Activated CD8-positive, alpha-beta memory T cell treated with anti-CD3 and anti-CD28 coated beads, Interleukin-2, amount 50 U/mL, for 1 hour (primary cell): Measurements from ENCODE around the gene MMP24.
"Not testable (repeated sequence)": the region's sequence is repeated elsewhere in the genome, so short reads cannot be mapped to it uniquely, and the experiment has no call there.

Experiments
- DNase-seq: peaks from one replicate; pipeline ENCODE4 v3.0.0-alpha.2; 2020; ENCODE audit errors: extremely low read depth

MMP24 gene

DNA sequence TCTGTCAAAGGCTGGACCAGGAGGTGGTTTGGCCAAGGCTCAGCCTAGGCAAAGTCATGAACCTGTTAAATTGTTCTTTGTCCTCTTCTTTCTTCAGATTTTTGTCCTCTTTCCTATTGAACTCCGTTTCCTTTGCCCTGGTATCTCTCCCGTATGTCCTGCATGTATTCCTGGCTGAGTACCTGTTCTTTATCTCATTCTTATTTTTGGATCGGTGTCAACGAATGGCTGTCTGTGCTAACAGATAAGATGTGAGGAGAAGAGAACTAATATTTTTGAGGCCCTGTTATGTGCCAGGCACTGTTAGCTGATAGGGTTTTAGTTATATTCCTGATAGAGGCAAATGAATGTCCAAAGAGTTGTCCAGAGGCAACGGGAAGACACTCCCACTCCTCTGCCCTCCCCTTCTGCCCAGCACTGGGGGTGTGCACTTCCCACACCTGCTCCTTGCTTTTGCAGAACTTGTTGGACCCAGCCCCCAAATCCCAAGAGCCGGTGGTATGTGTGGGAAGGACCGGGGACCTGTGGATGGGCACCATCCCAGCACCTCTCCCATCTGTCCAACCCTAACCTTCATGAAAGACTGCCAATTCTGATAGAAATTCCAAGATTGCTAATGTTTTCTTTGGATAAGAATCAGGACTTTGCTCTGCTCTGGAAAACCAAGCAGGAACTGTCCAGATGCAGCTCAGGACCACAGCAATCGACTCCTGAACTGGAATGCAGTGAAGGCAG lies 30.9 kb downstream of the MMP24 start:
- no peak for DNase-seq

DNA sequence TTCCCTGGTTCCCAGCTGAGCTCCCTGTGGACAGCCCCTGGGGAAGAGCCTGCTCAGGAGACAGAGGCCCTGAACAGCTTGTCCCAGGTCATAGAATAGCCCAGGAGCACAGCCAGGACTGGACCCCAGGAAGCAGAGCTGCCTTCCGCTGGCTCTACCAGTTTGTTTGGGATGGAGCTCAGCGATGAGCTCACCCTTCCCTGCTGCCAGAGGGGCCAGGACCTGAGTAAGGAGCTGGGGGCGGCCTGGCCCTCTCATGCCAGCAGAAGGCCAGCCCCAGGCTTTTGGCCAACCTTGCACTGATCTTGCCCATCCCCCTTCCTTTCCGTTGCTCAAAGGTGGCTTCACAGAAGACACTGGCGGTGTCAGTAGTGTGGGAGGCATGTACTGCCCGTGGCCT lies 33.9 kb downstream of the MMP24 start:
- DNase-seq = no peak

DNA sequence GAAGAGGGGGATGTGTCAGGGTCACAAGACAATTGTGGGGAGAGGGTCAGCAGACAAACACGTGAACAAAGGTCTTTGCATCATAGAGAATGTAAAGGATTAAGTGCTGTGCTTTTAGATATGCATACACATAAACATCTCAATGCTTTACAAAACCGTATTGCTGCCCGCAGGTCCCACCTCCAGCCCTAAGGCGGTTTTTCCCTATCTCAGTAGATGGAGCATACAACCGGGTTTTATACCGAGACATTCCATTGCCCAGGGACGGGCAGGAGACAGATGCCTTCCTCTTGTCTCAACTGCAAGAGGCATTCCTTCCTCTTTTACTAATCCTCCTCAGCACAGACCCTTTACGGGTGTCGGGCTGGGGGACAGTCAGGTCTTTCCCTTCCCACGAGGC lies 35.8 kb downstream of the MMP24 start:
- not testable (repeated sequence) for DNase-seq

DNA sequence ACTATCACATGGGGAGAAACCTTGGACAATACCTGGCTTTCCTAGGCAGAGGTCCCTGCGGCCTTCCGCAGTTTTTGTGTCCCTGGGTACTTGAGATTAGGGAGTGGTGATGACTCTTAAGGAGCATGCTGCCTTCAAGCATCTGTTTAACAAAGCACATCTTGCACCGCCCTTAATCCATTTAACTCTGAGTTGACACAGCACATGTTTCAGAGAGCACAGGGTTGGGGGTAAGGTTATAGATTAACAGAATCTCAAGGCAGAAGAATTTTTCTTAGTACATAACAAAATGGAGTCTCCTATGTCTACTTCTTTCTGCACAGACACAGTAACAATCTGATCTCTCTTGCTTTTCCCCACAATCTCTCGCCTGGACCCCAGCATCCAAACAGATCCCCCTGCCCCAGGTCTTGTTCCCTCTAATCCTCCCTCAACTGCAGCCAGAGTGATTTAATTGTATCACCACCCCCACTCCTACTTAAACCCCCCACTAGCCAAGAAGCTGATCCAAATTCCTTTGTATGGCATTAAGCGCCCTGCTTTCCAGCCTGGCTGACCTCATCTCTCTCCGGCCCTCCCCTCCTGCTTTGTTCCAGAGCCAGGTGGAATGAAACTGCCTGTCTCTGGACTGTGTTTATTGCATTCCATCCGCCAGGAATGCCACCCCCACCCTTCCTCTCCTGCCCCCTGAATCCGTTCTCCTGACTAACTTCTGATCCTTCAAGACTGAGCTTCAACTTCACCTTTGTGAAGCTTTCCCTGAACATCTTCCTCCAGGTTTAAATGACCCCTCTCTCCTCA lies 36.4 kb downstream of the MMP24 start:
- DNase-seq = not testable (repeated sequence)

DNA sequence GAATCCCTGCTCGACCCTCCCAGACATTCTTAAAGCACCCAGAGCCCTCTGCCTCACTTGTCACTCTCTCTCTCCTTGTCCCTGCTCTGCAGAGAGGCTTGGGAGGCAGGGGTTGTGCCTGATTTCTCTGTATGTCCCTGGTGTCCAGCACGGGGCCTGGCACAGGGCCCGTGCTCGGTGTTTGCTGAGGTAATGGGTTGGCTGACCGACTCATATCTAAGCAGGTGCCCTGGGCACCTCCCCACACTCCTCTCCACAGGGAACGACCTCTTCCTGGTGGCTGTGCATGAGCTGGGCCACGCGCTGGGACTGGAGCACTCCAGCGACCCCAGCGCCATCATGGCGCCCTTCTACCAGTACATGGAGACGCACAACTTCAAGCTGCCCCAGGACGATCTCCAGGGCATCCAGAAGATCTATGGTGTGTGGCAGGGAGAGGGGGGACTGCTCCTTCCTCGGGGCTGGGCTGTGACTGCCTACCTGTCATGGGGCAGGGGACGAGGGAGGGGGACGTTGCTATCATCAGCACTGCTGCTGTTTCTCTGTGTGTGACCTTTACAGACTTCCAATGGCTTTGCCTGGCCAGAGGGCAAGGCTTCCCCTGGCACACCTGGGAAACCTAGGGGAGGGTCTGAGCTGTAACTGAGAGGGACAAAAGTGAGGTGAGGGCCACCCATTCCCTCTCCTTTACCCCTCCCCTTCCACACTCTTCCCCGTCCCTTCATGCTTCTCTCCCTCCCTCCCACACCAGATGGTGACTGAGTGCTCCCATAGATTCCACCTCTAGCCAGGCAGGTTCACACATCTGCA lies 37.2 kb downstream of the MMP24 start:
- no peak for DNase-seq

DNA sequence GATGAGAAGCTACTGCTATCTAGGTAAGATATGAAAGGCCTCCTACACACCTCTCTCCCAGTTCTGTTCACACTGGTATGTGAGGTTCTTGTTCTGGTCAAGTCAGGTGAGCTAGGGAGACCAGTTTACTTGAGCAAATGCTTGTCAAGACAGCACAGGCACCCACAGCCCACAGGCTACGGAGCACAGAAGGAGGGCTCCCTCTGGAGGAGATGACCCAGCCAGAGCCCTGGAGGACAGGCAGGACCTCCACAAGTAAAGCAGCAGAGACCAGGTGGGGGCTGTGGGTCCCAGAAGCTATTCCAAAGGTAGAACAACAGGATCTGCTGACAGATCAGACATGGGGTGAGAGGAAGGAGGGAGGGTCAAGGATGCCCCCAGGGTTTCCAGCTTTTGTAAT lies 38.3 kb downstream of the MMP24 start:
- DNase-seq = no peak

DNA sequence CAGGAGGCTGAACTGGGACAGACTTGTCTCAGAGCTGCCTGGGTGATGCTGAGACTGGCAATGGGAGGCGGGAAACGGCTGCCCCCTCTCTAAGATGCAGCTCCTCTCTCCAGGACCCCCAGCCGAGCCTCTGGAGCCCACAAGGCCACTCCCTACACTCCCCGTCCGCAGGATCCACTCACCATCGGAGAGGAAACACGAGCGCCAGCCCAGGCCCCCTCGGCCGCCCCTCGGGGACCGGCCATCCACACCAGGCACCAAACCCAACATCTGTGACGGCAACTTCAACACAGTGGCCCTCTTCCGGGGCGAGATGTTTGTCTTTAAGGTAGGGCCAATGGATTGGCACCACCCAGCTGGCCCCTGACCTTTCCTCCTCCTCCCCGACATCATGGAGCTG lies 40.6 kb downstream of the MMP24 start:
- no peak for DNase-seq

DNA sequence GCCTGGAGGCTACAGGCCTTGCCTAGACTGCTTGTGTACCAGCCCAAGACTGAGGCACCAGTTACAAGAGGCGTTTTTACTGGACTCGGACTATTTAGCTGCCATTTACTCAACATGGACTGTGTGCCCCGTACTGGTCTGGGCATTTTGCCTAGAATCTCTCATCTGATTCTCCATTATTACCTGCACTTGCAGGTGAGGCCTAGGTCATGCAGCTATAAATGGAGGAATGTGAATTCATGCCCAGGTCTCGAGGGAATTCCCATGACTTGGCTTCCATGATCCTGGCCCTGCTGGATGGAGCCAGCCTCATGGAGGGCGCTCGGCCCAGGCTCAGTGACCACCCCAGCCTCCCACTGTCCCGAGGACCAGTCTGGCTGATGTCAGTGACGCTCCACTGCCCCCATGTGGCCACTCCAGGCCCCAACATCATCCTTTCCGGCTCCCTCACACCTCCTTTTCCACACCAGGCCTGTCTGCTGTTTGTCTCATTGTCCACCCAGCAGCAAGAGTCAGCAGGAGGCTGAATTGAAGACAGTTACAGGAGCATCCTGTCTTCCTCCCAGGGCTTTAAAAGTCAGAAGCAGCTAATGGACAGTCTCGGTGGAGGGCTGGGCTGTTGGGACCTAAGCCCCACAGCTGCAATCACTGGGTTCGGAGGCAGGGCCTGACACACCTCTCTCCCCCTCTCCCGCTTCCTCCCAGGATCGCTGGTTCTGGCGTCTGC lies 42.7 kb downstream of the MMP24 start:
- no peak for DNase-seq

DNA sequence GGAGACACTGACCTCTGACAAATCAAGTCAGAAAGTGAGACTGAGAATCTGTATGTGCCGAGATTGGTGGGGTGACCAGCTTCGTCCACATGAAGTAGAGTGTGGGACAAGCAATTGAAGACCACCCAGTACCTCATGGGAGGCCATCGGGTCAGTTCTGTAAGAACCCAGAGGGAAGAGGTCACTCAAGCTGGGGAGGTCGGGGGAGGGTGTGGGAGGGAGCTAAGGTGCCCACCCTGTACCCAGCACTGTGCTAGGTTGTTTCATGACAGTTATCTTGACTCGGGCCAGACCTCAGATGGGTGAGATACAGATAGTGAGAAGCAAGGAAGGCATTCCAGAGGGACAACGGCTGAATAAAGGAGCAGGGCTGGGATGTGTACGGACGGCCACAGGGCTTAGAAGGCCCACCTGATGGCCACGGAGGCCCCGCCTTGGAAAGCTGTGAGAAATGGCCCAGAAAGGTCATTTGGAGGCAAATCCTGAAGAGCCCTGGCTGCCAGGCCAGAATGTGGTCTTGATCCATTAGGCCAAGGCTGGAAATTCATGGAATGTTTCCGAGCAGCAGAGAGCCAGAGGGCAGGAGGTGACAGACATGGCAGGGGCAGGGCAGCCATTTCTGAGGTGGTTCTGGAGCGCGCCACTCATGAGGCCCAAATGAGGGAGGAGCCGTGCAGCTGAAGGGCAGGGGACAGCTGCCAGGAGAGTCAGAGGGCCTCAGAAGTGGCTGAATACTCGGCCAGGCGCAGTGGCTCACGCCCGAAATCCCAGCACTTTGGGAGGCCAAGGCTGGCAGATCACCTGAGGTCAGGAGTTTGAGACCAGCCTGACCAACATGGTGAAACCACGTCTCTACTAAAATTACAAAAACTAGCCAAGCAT lies 43.8 kb downstream of the MMP24 start:
- no peak for DNase-seq

DNA sequence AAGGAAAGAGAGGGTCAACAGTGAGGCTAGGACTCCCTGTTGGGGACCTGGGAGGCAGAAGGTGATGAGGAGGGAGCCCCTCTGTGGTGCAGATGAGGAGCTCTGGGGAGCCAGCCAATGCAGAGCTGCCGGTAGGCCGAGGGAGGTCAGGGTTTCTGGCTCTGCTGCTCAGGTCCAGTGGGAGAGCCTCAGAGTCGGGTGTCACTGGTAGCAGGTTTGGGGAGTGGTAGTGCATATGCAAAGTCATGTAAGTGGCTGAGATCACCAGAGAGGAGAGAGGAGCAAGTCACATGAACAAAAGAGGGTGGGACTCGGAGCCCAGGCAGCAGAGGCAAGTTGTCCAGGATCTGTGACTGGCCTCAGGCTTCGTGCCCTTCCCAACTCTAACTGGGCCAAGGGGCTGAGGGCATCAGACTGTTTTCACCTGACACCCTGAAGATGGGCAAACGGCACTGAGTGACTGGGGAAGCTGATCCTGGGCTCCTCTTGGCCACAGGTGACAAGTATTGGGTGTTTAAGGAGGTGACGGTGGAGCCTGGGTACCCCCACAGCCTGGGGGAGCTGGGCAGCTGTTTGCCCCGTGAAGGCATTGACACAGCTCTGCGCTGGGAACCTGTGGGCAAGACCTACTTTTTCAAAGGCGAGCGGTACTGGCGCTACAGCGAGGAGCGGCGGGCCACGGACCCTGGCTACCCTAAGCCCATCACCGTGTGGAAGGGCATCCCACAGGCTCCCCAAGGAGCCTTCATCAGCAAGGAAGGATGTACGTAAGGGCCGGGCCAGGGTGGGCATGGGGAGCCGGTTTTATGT lies 44.8 kb downstream of the MMP24 start:
- DNase-seq = no peak

DNA sequence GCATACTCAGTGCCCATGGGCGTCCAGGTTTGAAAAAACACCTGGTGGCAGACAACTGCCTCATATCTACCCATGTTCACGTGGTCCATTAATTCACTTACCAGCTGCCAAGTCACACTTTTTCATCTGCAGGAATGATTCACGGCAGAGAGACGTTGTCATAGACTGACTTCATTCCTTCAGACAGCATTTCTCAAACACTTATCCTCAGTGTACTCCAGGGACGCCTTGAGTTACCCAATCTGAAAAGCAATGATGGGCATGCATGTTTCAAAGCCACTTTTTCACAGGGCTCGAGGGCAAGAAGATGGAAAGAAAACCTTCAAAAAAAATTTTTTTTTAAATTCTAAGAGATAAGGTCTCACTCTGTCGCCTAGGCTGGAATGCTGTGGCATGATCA lies 45.4 kb downstream of the MMP24 start:
- DNase-seq = no peak

DNA sequence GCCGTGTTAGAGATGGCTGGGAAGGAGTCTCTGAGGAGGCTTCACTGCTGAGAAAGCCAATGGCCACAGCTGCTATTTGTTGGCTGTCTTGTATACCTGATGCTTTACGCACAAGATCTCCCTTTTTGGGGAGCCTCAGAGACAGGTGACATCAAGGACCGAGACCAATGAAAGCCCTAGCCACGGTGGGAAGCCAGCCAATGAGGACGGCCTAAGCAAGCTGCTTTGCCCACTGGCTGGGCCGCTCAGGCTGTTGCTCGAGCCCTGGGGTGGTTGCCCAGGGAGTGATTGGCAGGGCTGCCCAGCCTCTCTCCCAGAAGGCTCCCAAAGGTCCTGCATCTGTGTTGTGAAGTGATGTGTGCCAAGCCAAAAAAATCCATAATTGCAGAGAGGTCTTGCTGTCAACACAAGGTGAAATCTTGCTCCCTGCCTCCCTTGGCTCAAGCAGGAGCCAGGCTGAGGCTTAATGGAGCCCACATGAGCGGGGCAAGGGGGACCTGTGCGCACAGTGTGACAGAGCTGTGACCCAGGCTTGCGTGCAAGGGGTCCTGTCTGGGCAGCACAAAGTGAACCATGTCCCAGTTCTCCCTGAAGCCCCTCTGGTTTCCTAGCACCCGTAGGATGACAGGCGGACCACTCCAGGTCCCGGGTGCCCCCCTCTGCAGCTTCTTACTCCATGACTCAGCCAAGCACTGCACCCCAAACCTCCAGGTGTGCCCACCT lies 47.1 kb downstream of the MMP24 start:
- DNase-seq = no peak

DNA sequence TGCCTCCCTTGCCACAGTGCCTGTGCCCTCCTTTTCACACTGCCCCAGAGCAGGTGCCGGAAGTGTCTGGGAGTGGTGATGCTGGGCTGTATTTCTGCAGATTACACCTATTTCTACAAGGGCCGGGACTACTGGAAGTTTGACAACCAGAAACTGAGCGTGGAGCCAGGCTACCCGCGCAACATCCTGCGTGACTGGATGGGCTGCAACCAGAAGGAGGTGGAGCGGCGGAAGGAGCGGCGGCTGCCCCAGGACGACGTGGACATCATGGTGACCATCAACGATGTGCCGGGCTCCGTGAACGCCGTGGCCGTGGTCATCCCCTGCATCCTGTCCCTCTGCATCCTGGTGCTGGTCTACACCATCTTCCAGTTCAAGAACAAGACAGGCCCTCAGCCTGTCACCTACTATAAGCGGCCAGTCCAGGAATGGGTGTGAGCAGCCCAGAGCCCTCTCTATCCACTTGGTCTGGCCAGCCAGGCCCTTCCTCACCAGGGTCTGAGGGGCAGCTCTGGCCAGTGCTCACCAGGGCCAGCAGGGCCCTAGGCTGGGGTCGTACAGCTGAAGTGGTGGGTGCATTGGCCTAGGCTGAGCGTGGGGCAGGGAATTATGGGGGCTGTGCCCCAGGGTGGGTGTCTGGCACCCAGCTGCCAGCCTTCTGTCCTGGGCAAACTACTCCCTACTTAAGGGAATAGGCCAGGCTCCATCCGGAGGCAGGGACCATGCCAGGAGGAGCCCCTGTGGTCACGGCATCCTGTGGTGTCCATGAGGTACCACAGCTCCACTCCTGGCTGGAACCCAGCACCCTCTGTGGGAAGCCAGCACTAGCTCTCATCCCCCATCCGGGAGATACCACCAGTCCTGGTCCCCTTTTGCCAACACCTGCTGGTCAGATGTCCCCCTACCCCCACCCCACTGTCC lies 47.9 kb downstream of the MMP24 start:
- no peak for DNase-seq

DNA sequence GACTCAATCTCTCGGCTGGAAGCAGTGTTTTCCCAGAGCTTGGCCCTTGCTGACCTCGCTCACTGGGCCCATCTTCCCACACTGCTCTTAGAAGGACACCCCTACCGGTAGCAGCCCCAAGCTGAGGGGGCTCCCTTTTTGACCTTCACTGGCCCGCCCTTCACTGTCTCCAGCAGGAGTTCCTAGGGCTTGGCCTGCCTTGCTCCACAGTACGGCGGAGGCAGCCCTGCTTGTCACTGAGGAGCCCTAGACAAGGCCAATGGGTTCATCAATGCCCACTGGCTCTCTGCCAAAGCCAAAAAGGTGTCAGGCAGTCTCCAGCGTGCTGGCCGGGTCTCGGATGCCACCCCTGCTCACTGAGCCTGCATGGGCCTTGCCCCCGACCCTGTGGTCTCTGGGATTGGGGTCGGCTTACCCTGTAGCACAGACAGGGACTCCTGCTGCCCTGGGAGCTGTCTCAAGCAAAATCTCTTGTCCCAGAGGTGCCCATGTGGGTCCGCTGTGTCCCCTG lies 49.3 kb downstream of the MMP24 start:
- DNase-seq = no peak

DNA sequence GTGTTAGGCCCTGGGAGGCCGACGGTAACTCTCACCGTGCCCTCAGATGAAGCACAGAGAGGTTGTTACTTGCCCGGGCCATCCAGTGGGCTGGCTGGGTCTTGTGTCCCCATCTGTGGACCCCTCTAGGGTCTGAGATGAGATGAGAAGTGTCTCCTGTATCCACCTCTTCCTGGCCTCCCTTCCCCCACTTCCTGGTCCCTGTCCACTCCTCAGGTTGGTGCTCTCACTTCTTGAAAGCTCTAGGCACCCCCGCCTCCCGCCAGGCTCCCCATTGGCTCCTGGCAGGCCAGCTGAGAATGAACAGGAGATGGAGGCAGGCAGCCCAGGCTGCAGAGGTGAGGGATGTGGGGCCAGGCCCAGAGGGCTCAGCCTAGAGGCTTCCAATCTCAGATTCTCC lies 49.9 kb downstream of the MMP24 start:
- DNase-seq = no peak

DNA sequence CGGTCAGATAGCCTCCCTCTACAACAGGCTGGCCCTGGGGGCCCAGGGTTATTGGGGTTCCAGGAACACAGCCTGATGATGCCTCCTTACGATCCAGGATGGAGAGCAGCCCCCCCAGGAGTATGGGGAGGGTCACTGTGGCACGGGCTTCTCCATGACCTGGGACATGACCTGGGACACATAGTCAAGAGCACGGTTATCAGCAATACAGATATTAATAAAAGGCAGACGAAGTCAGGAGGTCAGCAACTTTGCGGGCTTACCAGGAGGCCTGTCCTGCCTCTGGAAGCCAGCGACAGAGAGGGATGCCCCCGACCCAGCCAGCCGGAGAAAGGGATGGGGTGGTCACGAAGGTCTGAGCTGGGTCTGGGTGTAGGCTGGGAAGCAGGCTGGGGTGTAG lies 50.6 kb downstream of the MMP24 start:
- DNase-seq = no peak

DNA sequence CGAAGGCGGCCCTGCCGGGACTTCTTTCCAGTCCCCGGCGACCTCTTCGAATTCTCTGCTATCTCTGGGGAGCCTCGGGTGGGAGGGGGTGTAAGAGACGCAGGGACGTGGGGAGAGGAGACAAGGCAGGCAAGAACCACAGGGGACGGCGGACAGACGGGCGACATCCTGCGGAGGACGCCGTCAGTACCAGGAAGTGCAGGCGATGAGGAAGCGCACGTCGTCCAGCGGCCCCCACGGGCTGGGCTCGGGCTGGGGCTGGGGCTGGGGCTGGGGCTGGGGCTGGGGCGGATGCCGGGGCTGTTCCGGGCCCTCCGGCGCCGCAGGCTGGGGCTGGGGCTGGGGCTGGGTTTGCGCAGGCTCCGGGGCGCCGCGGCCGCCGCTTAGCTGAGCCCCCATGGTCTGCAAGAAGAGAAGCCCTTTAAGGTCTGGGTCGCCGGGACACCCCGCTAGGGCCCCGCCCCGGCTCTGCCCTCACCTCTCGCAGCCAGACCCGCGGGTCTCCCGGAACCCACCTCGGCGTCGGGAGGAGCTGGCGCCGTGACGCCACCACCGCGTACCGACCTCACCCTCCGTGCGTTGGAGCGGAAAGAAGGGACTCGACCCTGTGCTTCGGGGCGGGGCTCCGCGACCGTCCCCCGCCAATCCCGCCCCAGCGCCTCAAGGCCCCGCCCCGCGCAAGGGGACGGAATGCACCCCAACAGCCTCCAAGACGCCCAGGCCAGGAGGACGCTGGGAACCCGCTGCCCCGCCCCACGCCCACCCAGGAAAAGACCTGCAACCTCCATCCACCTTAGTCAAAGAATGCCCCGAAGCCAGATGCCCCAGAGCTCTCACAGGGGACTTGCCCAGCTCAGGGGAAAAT lies 51.3 kb downstream of the MMP24 start, which contains the start of gene MMP24OS:
Gene MMP24OS (minus strand): TSS at position 592 of the 865 bp plus-strand sequence. CDS start 193 bp downstream, at position 399.
- DNase-seq = peak; percentile 71
